B cell (primary cell): ENCODE results near the gene PITPNM3. TPM values are rescaled to one million over a fixed set of nuclear protein-coding genes. Genes with fewer than 3 reads are reported as not detected.

Experiments used
- ATAC-seq: fragments of 200-7000 bp; cut with Tn5 transposase; one replicate; pipeline ENCODE4 v1.10.0; 2021; ENCODE audit warnings: low read depth, mild to moderate bottlenecking, moderate number of reproducible peaks, moderate library complexity
- CTCF ChIA-PET: fragments of 350-600 bp; sonication (Branson Sonifier 250); formaldehyde crosslinking; loops from one replicate; lab custom pipeline; 2021; ENCODE audit warnings: antibody characterized with exemption, inconsistent platforms; lab: Charles Lee
- POLR2A ChIA-PET: fragments of 350-600 bp; sonication (Branson Sonifier 250); formaldehyde crosslinking; loops from one replicate; lab custom pipeline; 2021; ENCODE audit warnings: antibody characterized with exemption; lab: Charles Lee
- DNase-seq: peaks from one replicate; pipeline ENCODE4 v3.0.0; 2013
- H2AFZ ChIP-seq: 2 replicates; pipeline ENCODE4 v1.6.1; 2012; ENCODE audit warnings: mild to moderate bottlenecking, low read depth, low read length; ENCODE audit not compliant: insufficient read depth, poor library complexity, severe bottlenecking
- H3K27ac ChIP-seq, 2 donors: 1 replicate in 1 of 2; 2 replicates in 1 of 2; pipeline ENCODE4 v1.5.1; 2012 to 2013; ENCODE audit warnings: low read length in 2 of 2, mild to moderate bottlenecking in 2 of 2, moderate library complexity in 1 of 2
- H3K27me3 ChIP-seq, 4 experiments: fragments of 200-600 bp in 1 of 4; sonication (generic) in 1 of 4; replicated peaks in 1 of 4; 1 replicate in 2 of 4; 2 replicates in 2 of 4; pipeline versions ENCODE4 v1.6.1 to v1.7.0; 2013 to 2016; ENCODE audit warnings: low read length in 3 of 4, mild to moderate bottlenecking in 2 of 4, mixed read lengths in 1 of 4, moderate library complexity in 1 of 4; ENCODE audit not compliant: insufficient read depth in 4 of 4, control insufficient read depth in 3 of 4; ENCODE audit errors: control extremely low read depth in 1 of 4
- H3K36me3 ChIP-seq, 2 experiments: replicated peaks in 1 of 2; 1 replicate in 1 of 2; 2 replicates in 1 of 2; pipeline versions ENCODE4 v1.6.1 to v1.7.1; 2013; ENCODE audit warnings: low read length in 1 of 2; ENCODE audit not compliant: insufficient read depth in 2 of 2, control insufficient read depth in 1 of 2; ENCODE audit errors: control extremely low read depth in 1 of 2, extremely low read depth in 1 of 2
- H3K4me1 ChIP-seq, 2 donors: fragments of 200-600 bp in 1 of 2; sonication (generic) in 1 of 2; 1 replicate in 1 of 2; 2 replicates in 1 of 2; pipeline versions ENCODE4 v1.5.1 to v1.6.1; 2013 to 2017; ENCODE audit warnings: low read length in 2 of 2; ENCODE audit not compliant: control insufficient read depth in 2 of 2, insufficient read depth in 2 of 2
- H3K4me2 ChIP-seq: replicated peaks from 2 replicates; pipeline ENCODE3; 2012; ENCODE audit warnings: mild to moderate bottlenecking, low read depth, low read length; ENCODE audit not compliant: poor library complexity, severe bottlenecking
- H3K4me3 ChIP-seq, 5 experiments: fragments of 200-600 bp in 1 of 5; sonication (generic) in 1 of 5; 1 replicate in 3 of 5; 2 replicates in 2 of 5; pipeline versions ENCODE4 v1.5.1 to v1.7.0; 2011 to 2016; ENCODE audit warnings: low read length in 4 of 5, mild to moderate bottlenecking in 4 of 5, low read depth in 2 of 5, control low read depth in 1 of 5, moderate library complexity in 1 of 5; ENCODE audit not compliant: insufficient read depth in 1 of 5; ENCODE audit errors: control extremely low read depth in 1 of 5, extremely low read depth in 1 of 5
- H3K79me2 ChIP-seq: fragments of 200-600 bp; sonication (generic); one replicate; pipeline ENCODE4 v1.6.0; 2016; ENCODE audit warnings: low read length; ENCODE audit not compliant: control insufficient read depth, insufficient read depth
- H3K9ac ChIP-seq: fragments of 200-600 bp; sonication (generic); 2 replicates; pipeline ENCODE4 v1.6.1; 2017; ENCODE audit warnings: mild to moderate bottlenecking, low read length, moderate library complexity
- H3K9me3 ChIP-seq, 3 donors: one replicate each; pipeline versions ENCODE4 v1.6.1 to v1.7.1; 2013; ENCODE audit warnings: low read length in 2 of 3; ENCODE audit not compliant: control insufficient read depth in 2 of 3, insufficient read depth in 1 of 3; ENCODE audit errors: control extremely low read depth in 1 of 3
- H4K20me1 ChIP-seq: 2 replicates; pipeline ENCODE4 v1.6.0; 2012; ENCODE audit warnings: mild to moderate bottlenecking, low read length; ENCODE audit not compliant: insufficient read depth, control insufficient read depth, poor library complexity, severe bottlenecking
- H3K27ac Mint-ChIP-seq: one replicate; pipeline ENCODE4 v1.8.0; 2021; ENCODE audit warnings: mixed read lengths
- H3K27me3 Mint-ChIP-seq: one replicate; pipeline ENCODE4 v1.8.0; 2021; ENCODE audit warnings: mixed read lengths
- H3K4me1 Mint-ChIP-seq: one replicate; pipeline ENCODE4 v1.8.0; 2021; ENCODE audit warnings: mixed read lengths
- H3K4me3 Mint-ChIP-seq: one replicate; pipeline ENCODE4 v1.8.0; 2021; ENCODE audit warnings: mixed read lengths
- H3K9me3 Mint-ChIP-seq: one replicate; pipeline ENCODE4 v1.8.0; 2022; ENCODE audit warnings: mixed read lengths; ENCODE audit not compliant: insufficient read depth
- CTCF ChIP-seq: fragments of 200-600 bp; IDR thresholded peaks from one replicate; pipeline ENCODE4 v1.8.0; 2022; ENCODE audit warnings: antibody characterized with exemption, mild to moderate bottlenecking
- EZH2 ChIP-seq: IDR thresholded peaks from 2 replicates; pipeline ENCODE4 v1.6.1; 2012; ENCODE audit warnings: borderline replicate concordance, low read depth, mild to moderate bottlenecking, moderate library complexity, low read length; ENCODE audit not compliant: insufficient read depth, poor library complexity, severe bottlenecking
- WGBS: methylation state at CpG from one replicate; pipeline ENCODE4 v1.1.5; 2013; ENCODE audit warnings: missing lambda C conversion rate; ENCODE audit not compliant: insufficient coverage; 5-methylcytosine and 5-hydroxymethylcytosine counted together
- intact Hi-C: fragments of 100-400 bp; cut with micrococcal nuclease; formaldehyde crosslinking; loops from one replicate; pipeline ENCODE4 v1.10.0; 2022
- polyA plus RNA-seq: library from polyadenylated mRNA; depleted of rRNA; stranded (reverse); fragments of >200 nt; gene quantifications from 2 replicates; pipeline ENCODE4 v1.2.3, GENCODE V29; 2012
- total RNA-seq, 2 donors: library from RNA; stranded (reverse); fragments of 120-200 nt in 1 of 2; gene quantifications; 1 replicate in 1 of 2; 2 replicates in 1 of 2; pipeline versions ENCODE4 v1.2.3 to v1.2.4, GENCODE V29; 2013 to 2022

Gene PITPNM3
- total and polyA plus RNA-seq, 2 donors (not counting 1 experiment from before 2014, with no cell fraction given), result 0.31 to 0.49 TPM

GRCh38 chr17:6442775-6443174 is 113.6 kb downstream of the PITPNM3 start:
- Mint-ChIP-seq H3K9me3 (no peaks in the 10 kb centered on the region), H3K4me1 (peaks cover 12% of the 10 kb centered on the region), H3K27me3 (peaks cover 26% of the 10 kb centered on the region), H3K27ac (no peak overlapping the region), H3K4me3 (no peak overlapping the region)
- no peak overlapping the region for H3K27ac ChIP-seq
- no peaks in the 10 kb centered on the region for H3K79me2 ChIP-seq
- POLR2A ChIA-PET, result interaction anchor here (1.3 kb wide), 1 partner anchor 146 kb away, joined by 3 read pairs; no protein-coding TSS in a partner anchor
- no peak overlapping the region for H3K9ac ChIP-seq
- no peak for DNase-seq
- intact Hi-C loops, result no loop called here
- WGBS, result no CpG with 5 or more reads among the region's 6 CpGs
- H3K9me3 ChIP-seq, result no peaks in the 10 kb centered on the region
- CTCF ChIA-PET, result interaction anchor here (1.2 to 1.4 kb wide), 3 partner anchors 21 to 855 kb away, joined by 3 to 5 read pairs (median 5); no protein-coding TSS in a partner anchor
- H3K36me3 ChIP-seq, result no peaks in the 10 kb centered on the region
- H4K20me1 ChIP-seq, result no peaks in the 10 kb centered on the region
- ATAC-seq, result no peak
- H3K4me1 ChIP-seq, result peaks cover 5 to 14% of the 10 kb centered on the region in 2 donors
- no peak for TF ChIP-seq CTCF
- TF ChIP-seq EZH2, result no peak
- H3K4me2 ChIP-seq, result peak overlapping the region; percentile 99
- no peak overlapping the region for H3K4me3 ChIP-seq
- H2AFZ ChIP-seq, result no peak overlapping the region
- peaks cover 0 to 15% (median 6%) of the 10 kb centered on the region in 4 experiments for H3K27me3 ChIP-seq

DNA sequence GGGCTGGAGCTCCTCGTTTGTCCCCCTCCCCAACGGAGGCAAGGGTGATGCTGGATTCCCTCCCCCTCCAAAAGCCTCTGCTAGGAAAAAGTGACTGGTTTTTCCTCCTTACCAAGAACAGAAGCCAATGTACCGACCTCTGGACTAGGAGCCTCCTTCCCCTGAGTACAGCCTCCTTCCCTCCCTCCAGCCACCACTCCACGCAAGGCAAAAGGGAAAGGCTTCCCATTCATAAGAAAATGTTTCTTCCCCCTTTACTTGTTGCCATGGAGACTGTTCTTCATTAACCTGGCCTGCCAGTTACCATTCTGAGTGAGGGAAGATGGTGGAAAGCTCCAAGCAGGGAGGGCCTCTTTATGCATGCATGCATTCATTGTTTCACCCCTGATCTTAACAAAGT is 116.4 kb downstream of the PITPNM3 start:
- TF ChIP-seq EZH2 (no peak), CTCF (no peak)
- Mint-ChIP-seq H3K9me3 (no peaks in the 10 kb centered on the region), H3K4me3 (no peak overlapping the region), H3K27me3 (peaks cover 39% of the 10 kb centered on the region), H3K4me1 (peaks cover 14% of the 10 kb centered on the region), H3K27ac (no peak overlapping the region)
- Histone ChIP-seq H3K9ac (no peak overlapping the region), H4K20me1 (no peaks in the 10 kb centered on the region), H3K4me1 (peaks cover 5 to 14% of the 10 kb centered on the region in 2 donors), H3K9me3 (no peaks in the 10 kb centered on the region), H3K27ac (no peak overlapping the region), H3K79me2 (no peaks in the 10 kb centered on the region), H3K36me3 (no peaks in the 10 kb centered on the region), H2AFZ (no peak overlapping the region), H3K4me3 (no peak overlapping the region), H3K4me2 (no peak overlapping the region), H3K27me3 (peaks cover 0 to 15% (median 6%) of the 10 kb centered on the region in 4 experiments)
- intact Hi-C loops, result loop anchor here (5.0 kb wide), 1 partner anchor 733 kb away; no protein-coding TSS in a partner anchor
- ChIA-PET CTCF (interaction anchor here (1.8 to 1.9 kb wide), 2 partner anchors 33 to 847 kb away, joined by 5 to 6 read pairs; no protein-coding TSS in a partner anchor), POLR2A (no interaction called here)
- no peak for ATAC-seq
- no peak for DNase-seq
- WGBS, result 55% methylated on average over 2 of the region's 4 CpGs
